Stimulated activated CD4-positive, alpha-beta T cell treated with anti-CD3 and anti-CD28 coated beads, Interleukin-15, amount 100 ng/mL, for 1 hour (primary cell): ENCODE results near the gene BRDT.

Experiments
- DNase-seq, 2 donors: peaks; one replicate each; pipeline ENCODE4 v3.0.0-alpha.2; 2020; ENCODE audit warnings: low read depth in 1 of 2, low spot score in 1 of 2

Gene BRDT

GRCh38 chr1:91949356-91949699 lies at the start of gene BRDT:
TSS of gene BRDT (plus strand) at chr1:91949401. CDS start at chr1:91962755, 13,354 bp downstream.
- no peak for DNase-seq

- no peak for DNase-seq
Observed at GRCh38 chr1:91900562-91900961, 48.6 kb upstream of the BRDT start.

- no peak for DNase-seq
Observed at GRCh38 chr1:91901231-91901630, 48.0 kb upstream of the BRDT start.

GRCh38 chr1:91912266-91912665 lies 36.9 kb upstream of the BRDT start:
- DNase-seq: no peak

GRCh38 chr1:91913018-91913417 lies 36.2 kb upstream of the BRDT start:
- DNase-seq: no peak

GRCh38 chr1:91916046-91916445 lies 33.2 kb upstream of the BRDT start:
- no peak for DNase-seq

GRCh38 chr1:91916811-91917460 lies 32.3 kb upstream of the BRDT start:
- no peak for DNase-seq

- DNase-seq: no peak
Observed at GRCh38 chr1:91919962-91920361, 29.2 kb upstream of the BRDT start.

- no peak for DNase-seq
Observed at GRCh38 chr1:91924146-91924545, 25.1 kb upstream of the BRDT start.

- DNase-seq: no peak
Observed at GRCh38 chr1:91925644-91926435, 23.4 kb upstream of the BRDT start.

GRCh38 chr1:91928026-91928425 lies 21.2 kb upstream of the BRDT start:
- DNase-seq: no peak

GRCh38 chr1:91929250-91929649 lies 20.0 kb upstream of the BRDT start:
- no peak for DNase-seq

GRCh38 chr1:91937613-91938012 lies 11.6 kb upstream of the BRDT start:
- DNase-seq: no peak

- no peak for DNase-seq
Observed at GRCh38 chr1:91940496-91940895, 8.7 kb upstream of the BRDT start.

- no peak for DNase-seq
Observed at GRCh38 chr1:91944087-91944486, 5.1 kb upstream of the BRDT start.

GRCh38 chr1:91948097-91948496 lies 1.1 kb upstream of the BRDT start:
- DNase-seq: no peak

GRCh38 chr1:91948501-91949355 lies 473 bp upstream of the BRDT start:
- DNase-seq: no peak

GRCh38 chr1:91952187-91952586 lies 3.0 kb downstream of the BRDT start:
- DNase-seq: no peak

GRCh38 chr1:91958926-91959325 lies 9.7 kb downstream of the BRDT start:
- no peak for DNase-seq

- no peak for DNase-seq
Observed at GRCh38 chr1:91968334-91968733, 19.1 kb downstream of the BRDT start.

GRCh38 chr1:91979383-91979782 lies 30.2 kb downstream of the BRDT start:
- no peak for DNase-seq

- no peak for DNase-seq
Observed at GRCh38 chr1:91980663-91981062, 31.5 kb downstream of the BRDT start.
